ENCODE measurements around the gene SLC5A2. TPM values are rescaled to one million over a fixed set of nuclear protein-coding genes. Genes with fewer than 3 reads are reported as not detected.

The SLC5A2 gene
- 0.63 TPM in 1 of 2 replicates, not detected in the other for total RNA-seq

GRCh38 chr16:31483081-31483480 is at the start of gene SLC5A2:
Gene SLC5A2, plus strand, starts transcription at chr16:31483123. Its CDS starts 14 bp downstream, at chr16:31483137.

GRCh38 chr16:31458844-31459686 is 23.9 kb upstream of the SLC5A2 start, which contains the start of gene ARMC5:
Gene ARMC5, plus strand, starts transcription at chr16:31459501. Its CDS starts 24 bp downstream, at chr16:31459525.

GRCh38 chr16:31471875-31472708 is 10.8 kb upstream of the SLC5A2 start, which contains the start of gene TGFB1I1:
Gene TGFB1I1, plus strand, starts transcription at chr16:31472152. Its CDS starts 37 bp downstream, at chr16:31472189.

GRCh38 chr16:31507929-31508705 is 25.2 kb downstream of the SLC5A2 start, which contains the start of gene RUSF1:
Gene RUSF1, minus strand, starts transcription at chr16:31508391. Its CDS starts 18 bp downstream, at chr16:31508373.

GRCh38 chr16:31527734-31528274 is 44.9 kb downstream of the SLC5A2 start, which contains the start of gene AHSP:
Gene AHSP, plus strand, starts transcription at chr16:31527900. Its CDS starts 240 bp downstream, at chr16:31528140.

Other genes with a start within 250 kb of the SLC5A2 start
- 2.1 TPM in 1 of 2 replicates, not detected in the other for gene ITGAM, start 223.1 kb upstream of the SLC5A2 start, total RNA-seq
- under 0.01 TPM in 2 replicates for gene ITGAX, start 127.9 kb upstream of the SLC5A2 start, total RNA-seq
- not detected in 2 replicates for gene ITGAD, start 89.8 kb upstream of the SLC5A2 start, total RNA-seq
- gene COX6A2, start 54.8 kb upstream of the SLC5A2 start, total RNA-seq = not detected in 2 replicates
- gene ZNF843, start 40.3 kb upstream of the SLC5A2 start, total RNA-seq = 0.49 and 1.3 TPM in 2 replicates
- 10.3 and 11.8 TPM in 2 replicates for gene ARMC5, start 23.6 kb upstream of the SLC5A2 start, total RNA-seq
- 172 and 174 TPM in 2 replicates for gene TGFB1I1, start 11.0 kb upstream of the SLC5A2 start, total RNA-seq
- gene RUSF1, start 25.3 kb downstream of the SLC5A2 start, total RNA-seq = 44.5 and 66.9 TPM in 2 replicates
- not detected in 2 replicates for gene AHSP, start 44.8 kb downstream of the SLC5A2 start, total RNA-seq

All from mesangial cell (primary cell).